Measurements from ENCODE around the gene ZMYM4. TPM values are rescaled to one million over a fixed set of nuclear protein-coding genes. Genes with fewer than 3 reads are reported as not detected.

Gene ZMYM4
- polyA plus RNA-seq, 1 of the 3 experiments (the other 2 are of a cell fraction): 12.2 TPM

DNA sequence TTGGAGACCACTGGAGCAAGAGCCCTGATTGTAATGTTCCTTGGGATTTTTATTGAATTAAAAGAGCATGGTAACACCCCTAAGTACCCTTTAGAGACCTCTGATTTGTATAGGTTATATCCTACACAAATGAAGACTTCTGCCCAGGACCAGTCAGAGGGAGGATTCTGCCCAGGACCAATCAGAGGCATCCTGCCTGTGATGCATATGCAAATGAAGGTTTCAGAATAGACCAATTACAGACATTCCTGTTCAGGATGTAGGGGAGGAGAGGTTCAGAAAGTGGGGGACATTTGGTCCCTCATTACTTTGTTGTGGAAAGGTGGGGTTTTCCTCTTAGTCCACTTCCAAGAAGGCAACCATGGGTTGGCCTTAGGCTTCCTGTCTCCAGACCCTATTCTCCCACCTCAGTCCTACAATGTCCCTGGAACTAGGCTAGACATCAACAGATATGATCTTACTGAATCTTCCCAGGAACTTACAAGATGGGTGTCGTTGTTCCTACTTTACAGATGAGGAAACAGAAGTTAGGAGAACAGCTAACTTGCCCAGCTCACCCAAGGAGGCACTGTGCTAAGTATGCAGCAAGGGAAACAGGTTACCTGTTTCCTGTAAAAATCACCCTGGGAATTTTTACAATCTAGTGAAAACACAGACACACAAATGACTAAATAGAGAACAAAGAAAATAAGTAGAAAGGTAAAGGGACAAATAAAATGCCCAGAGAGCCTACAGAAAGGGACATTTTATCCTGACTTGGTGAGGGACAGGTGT, 38.7 kb upstream of the ZMYM4 start:
- no peaks in the 10 kb centered on the region for H3K9me3 ChIP-seq
- no peak overlapping the region for H2AFZ ChIP-seq (ENCODE audit: low read depth)
- ChIA-PET CTCF (no interaction called here), POLR2A (interaction anchor here (1.4 kb wide), 1 partner anchor 37 kb away, joined by 3 read pairs; the partner anchor contains the start of gene SFPQ)
- no peaks in the 10 kb centered on the region for H3K9me2 ChIP-seq
- no peak overlapping the region for H3K27ac ChIP-seq (ENCODE audit: low read depth in 2 of 2, low read length in 1 of 2)
- H3K36me3 ChIP-seq (replicated peaks in 1 of 2; ENCODE audit: control insufficient read depth in 1 of 2, insufficient read depth in 2 of 2, low read length in 1 of 2): no peaks in the 10 kb centered on the region
- no peak overlapping the region for H3K4me3 ChIP-seq (ENCODE audit: low read depth in 2 of 2, low read length in 1 of 2)
- H3K4me2 ChIP-seq: no peak overlapping the region
- WGBS (ENCODE audit: low lambda C conversion rate): 50% methylated on average over 1 of the region's 1 CpG
- H3F3A ChIP-seq (replicated peaks; ENCODE audit: insufficient read depth): no peaks in the 10 kb centered on the region
- no peaks in the 10 kb centered on the region for H3K79me2 ChIP-seq (ENCODE audit: insufficient read depth)
- no peak overlapping the region for H3K9ac ChIP-seq
- no peak for DNase-seq
- no peaks in the 10 kb centered on the region for H3K27me3 ChIP-seq (ENCODE audit: insufficient read depth)
- H4K20me1 ChIP-seq (ENCODE audit: insufficient read depth): no peaks in the 10 kb centered on the region
- TF ChIP-seq RCOR1 (IDR thresholded peaks at IDR 0.05; ENCODE audit: low read length) (no peak), FOXJ3 (CRISPR knock-in tag; IDR thresholded peaks at IDR 0.05) (no peak), TCF12 (IDR thresholded peaks at IDR 0.05) (no peak), MEF2A (IDR thresholded peaks at IDR 0.05; ENCODE audit: borderline replicate concordance, low read depth) (no peak), ELF1 (IDR thresholded peaks at IDR 0.05) (no peak), TEAD4 (IDR thresholded peaks at IDR 0.05; ENCODE audit: borderline replicate concordance, insufficient read depth) (no peak), CHD2 (IDR thresholded peaks at IDR 0.05; ENCODE audit: low read length, partially characterized antibody) (no peak), GATA2 (CRISPR knock-in tag; IDR thresholded peaks at IDR 0.05) (no peak), EZH2phosphoT487 (IDR thresholded peaks at IDR 0.05; ENCODE audit: borderline replicate concordance, low read depth) (no peak), SMC3 (IDR thresholded peaks at IDR 0.05; ENCODE audit: low read depth, low read length) (no peak), POLR2AphosphoS5 (IDR thresholded peaks at IDR 0.05; ENCODE audit: low read depth, low read length) (no peak), RXRA (IDR thresholded peaks at IDR 0.05; ENCODE audit: borderline replicate concordance, low read depth) (no peak)
- TF ChIP-seq, protein P1, sequence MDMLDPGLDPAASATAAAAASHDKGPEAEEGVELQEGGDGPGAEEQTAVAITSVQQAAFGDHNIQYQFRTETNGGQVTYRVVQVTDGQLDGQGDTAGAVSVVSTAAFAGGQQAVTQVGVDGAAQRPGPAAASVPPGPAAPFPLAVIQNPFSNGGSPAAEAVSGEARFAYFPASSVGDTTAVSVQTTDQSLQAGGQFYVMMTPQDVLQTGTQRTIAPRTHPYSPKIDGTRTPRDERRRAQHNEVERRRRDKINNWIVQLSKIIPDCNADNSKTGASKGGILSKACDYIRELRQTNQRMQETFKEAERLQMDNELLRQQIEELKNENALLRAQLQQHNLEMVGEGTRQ (IDR thresholded peaks at IDR 0.05; ENCODE audit: borderline replicate concordance, low read depth, low read length): no peak
- TF ChIP-seq, protein P2, sequence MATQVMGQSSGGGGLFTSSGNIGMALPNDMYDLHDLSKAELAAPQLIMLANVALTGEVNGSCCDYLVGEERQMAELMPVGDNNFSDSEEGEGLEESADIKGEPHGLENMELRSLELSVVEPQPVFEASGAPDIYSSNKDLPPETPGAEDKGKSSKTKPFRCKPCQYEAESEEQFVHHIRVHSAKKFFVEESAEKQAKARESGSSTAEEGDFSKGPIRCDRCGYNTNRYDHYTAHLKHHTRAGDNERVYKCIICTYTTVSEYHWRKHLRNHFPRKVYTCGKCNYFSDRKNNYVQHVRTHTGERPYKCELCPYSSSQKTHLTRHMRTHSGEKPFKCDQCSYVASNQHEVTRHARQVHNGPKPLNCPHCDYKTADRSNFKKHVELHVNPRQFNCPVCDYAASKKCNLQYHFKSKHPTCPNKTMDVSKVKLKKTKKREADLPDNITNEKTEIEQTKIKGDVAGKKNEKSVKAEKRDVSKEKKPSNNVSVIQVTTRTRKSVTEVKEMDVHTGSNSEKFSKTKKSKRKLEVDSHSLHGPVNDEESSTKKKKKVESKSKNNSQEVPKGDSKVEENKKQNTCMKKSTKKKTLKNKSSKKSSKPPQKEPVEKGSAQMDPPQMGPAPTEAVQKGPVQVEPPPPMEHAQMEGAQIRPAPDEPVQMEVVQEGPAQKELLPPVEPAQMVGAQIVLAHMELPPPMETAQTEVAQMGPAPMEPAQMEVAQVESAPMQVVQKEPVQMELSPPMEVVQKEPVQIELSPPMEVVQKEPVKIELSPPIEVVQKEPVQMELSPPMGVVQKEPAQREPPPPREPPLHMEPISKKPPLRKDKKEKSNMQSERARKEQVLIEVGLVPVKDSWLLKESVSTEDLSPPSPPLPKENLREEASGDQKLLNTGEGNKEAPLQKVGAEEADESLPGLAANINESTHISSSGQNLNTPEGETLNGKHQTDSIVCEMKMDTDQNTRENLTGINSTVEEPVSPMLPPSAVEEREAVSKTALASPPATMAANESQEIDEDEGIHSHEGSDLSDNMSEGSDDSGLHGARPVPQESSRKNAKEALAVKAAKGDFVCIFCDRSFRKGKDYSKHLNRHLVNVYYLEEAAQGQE (IDR thresholded peaks at IDR 0.05; ENCODE audit: low read depth, low read length): no peak
- TF ChIP-seq, protein P3, sequence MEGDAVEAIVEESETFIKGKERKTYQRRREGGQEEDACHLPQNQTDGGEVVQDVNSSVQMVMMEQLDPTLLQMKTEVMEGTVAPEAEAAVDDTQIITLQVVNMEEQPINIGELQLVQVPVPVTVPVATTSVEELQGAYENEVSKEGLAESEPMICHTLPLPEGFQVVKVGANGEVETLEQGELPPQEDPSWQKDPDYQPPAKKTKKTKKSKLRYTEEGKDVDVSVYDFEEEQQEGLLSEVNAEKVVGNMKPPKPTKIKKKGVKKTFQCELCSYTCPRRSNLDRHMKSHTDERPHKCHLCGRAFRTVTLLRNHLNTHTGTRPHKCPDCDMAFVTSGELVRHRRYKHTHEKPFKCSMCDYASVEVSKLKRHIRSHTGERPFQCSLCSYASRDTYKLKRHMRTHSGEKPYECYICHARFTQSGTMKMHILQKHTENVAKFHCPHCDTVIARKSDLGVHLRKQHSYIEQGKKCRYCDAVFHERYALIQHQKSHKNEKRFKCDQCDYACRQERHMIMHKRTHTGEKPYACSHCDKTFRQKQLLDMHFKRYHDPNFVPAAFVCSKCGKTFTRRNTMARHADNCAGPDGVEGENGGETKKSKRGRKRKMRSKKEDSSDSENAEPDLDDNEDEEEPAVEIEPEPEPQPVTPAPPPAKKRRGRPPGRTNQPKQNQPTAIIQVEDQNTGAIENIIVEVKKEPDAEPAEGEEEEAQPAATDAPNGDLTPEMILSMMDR (IDR thresholded peaks at IDR 0.05): no peak
- no peaks in the 10 kb centered on the region for H3K4me1 ChIP-seq (ENCODE audit: control insufficient read depth in 1 of 2, insufficient read depth in 2 of 2, low read depth in 1 of 2, low read length in 1 of 2)
